G401 (cell line): Measurements from ENCODE around the gene RFNG. TPM values are rescaled to one million over a fixed set of nuclear protein-coding genes. Genes with fewer than 3 reads are reported as not detected.

Experiments used
- DNase-seq: peaks from one replicate; pipeline ENCODE4 v3.0.0-alpha.2; 2015; ENCODE audit warnings: low spot score
- in situ Hi-C: cut with HindIII; loops from 2 replicates; pipeline ENCODE4 v1.10.0; 2016; ENCODE audit warnings: low sequenced_read_pairs, mixed read lengths
- total RNA-seq: library from RNA; depleted of rRNA; stranded (reverse); fragments of >200 nt; shearing (Covaris generic); gene quantifications from 2 replicates; pipeline ENCODE4 v1.2.3, GENCODE V29; 2014

RFNG gene
- total RNA-seq, 1 experiment from 2014 or later: 41.5 TPM

DNA sequence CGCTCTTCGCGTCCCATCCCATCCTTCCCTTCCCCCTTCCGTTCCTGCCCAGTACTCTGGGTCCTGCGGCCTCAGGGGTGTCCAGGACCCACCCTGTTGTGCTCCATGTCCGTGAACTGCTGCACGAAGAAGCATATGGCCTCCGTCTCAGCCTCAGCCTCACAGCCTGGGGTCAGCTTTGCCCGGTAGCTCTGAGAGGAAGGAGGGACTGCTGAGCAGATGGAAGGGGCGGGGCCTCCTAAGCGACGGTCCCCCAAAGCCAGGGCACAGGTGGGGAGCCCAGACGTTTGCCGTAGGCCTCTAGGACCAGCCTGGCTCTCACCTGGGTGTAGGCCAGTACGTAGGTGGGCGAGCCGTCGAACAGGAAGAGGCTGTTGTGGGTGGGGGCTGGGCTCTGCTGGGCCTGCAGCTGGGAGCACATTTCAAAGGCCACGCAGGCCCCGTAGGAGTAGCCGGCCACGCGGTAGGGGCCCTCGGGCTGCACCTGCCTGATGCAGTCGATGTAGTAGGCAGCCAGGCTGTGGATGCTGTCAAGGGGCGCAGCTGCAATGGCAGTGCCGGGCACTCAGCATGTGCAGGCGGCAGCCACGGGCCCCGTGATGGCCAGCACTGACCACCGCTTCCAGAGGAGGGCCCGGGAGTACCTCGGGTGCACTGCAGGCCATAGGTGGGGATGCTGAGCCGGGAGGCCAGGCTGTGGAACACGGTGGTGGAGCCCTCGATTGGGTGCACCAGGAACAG lies 28.6 kb upstream of the RFNG start:
- in situ Hi-C loops: no loop called here
- DNase-seq: peak; percentile 49

DNA sequence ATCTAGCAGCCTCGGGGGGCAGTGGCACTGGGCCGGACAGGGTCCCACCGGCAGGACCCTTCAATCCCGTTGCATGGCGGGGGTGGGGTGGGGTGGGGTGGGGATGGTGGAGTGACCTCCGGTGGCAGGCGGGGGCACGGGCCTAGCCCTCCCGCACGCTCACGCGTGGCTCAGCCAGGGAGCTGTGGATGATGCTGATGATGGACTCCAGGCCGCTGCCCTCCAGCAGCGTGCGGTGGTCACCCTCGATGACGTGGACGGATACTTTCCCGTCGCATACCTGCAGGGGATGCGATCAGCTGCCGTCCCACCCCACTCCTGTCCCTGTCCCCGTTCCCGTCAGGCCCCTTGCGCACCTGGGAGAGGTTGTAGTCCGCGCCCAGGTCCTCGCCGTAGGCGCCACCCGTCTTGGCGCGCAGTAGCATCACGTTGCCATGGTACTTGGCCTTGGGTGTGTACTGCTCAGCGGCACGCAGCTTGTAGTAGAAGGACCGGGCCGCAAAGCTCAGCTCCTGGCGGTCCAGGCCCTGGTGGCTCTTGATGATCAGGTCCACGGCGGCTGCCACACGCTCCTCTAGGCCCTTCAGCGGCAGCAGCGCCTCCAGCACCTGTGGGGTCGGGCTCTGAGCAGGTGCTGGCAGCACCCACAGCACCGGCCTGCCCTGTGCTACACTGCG lies 27.5 kb upstream of the RFNG start:
- in situ Hi-C loops: no loop called here
- DNase-seq: no peak

DNA sequence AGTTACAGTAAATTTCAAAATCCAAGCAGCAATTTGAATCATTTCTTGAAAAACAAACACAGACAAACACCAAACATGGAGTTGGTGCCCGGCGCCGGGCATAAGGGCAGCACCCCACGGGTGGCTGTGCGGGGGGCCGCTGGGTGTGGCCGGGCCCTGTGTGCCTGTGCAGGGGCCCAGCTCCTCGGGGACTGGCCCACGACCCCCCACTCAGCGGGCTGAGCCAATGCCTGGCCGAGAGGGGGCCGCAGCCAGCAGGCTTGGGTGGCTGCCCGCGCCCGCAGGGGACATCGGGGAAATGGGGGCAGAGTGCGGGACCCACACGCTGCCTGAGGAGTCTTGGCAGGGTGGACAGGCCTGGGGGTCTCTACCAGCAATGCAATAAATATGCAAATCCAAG lies 26.8 kb upstream of the RFNG start:
- in situ Hi-C loops: no loop called here
- no peak for DNase-seq

DNA sequence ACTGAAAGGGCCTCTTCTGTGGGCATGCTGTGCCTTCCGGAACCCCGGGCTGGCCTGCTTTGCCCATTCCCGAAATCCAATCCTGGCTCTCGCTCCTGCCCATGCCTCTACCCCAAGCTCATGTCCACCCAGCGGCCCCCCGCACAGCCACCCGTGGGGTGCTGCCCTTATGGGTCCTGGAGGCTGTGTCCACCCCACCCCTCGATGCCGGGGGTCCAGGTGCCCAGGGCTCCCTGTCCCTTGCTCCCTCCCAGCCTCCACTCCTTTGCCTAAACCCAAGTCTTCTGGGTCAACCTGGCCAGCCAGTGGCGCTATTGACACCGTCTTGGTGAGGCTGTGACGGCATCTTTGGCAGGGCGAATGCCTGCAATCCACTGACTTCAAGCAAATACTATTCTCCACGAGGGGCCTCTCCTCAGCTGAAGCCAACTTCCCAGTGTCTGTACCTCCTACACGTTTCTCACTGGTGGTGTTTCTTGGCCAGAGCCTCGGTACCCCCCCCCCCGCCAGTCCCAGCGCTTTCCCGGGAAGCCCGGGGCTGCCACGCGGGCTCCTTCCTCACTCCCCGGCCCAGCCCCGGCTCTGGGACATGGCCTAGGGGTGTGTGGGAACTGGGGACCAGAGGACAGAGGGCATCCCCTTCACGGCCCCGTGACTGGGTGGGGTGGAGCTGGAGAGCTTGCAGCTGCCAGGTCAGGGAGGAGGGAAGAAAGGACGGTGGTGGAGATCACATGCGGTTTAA lies 26.2 kb upstream of the RFNG start:
- in situ Hi-C loops: no loop called here
- DNase-seq: peak; percentile 38

DNA sequence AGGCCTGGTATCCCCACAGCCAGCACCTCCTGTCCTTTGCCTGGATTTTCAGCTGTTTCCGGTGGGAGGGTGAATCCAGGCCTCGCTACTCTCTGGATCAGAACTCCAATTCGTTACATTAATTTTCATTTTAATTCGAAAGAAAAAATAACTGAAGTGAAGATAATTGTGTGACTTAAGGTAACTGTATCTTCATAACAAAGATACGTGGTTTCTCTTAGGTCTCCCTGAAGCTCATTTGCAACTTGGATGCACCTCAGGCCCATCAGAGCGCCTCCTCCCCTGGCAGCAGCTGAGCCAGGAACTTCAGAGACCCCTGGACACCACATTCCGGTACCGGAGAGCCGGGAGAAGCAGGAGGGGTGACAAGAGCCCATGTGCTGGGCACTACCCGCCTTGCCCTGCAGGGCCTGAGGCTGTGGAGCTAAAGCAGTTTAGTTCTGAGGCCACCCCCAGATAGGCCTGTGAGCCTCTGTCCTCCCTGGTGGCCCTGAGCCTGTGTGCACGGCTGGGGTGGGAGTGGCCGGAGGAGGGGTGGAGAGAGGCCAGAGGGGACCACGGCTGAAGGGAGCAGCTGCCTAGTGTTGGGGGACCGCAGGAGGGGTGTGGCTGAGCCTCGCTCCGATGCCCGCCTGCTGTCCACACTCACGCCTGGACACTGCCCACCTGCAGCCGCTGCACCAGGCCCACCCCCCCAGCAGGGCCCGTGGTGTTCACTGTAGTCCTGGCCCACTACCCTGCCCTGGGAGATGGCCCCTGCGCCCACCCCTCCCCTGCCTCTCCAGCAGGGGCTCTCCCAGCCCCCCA lies 25.4 kb upstream of the RFNG start:
- in situ Hi-C loops: no loop called here
- DNase-seq: no peak

DNA sequence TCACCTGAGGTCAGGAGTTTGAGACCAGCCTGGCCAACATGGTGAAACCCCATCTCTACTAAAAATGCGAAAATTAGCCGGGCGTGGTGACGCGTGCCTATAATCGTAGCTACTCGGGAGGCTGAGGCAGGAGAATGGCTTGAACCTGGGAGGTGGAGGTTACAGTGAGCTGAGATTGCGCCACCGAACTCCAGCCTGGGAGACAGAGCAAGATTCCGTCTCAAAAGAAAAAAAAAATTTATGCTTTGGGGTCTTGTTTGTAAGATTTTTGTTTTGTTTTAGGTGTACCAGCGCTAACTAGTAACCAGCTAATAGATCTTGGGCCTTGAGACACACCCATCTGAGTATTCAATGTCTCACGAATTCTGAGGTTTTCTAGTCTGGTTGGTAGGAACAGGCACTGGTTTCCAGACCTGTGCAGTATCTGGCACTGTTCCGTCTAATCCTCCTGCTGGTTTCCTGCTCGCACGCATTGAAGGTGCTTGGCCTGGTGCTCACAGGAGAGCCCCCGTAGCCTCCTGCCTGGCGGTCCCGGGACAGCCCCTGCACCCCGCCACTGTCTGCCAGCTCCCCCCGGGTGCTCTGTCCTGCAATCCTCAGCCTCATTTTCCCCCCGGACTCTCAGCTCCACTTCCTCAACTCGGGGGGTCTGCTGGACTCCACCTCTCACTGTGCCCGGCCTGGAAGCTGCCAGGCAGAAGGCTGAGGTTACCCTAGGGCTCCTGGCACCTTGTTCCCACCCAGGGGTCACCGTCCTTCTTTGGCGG lies 24.6 kb upstream of the RFNG start:
- DNase-seq: no peak
- in situ Hi-C loops: no loop called here

DNA sequence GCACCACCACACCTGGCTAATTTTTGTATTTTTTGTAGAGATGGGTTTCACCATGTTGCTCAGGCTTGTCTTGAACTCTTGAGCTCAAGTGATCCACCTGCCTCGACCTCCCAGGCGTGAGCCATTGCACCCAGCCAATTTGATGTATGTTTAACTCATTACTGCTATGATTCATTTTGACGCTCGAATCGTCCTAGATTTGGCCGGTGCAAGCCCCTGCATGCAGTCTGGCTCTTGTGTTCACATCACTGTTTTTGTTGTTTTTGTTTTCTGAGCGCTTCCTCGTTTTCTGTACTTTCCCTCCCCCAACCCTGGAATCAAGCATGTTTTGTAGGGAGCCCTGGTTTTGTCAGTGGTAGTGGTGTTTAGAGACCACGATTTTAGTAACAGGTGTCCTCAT lies 21.8 kb upstream of the RFNG start:
- in situ Hi-C loops: no loop called here
- no peak for DNase-seq

DNA sequence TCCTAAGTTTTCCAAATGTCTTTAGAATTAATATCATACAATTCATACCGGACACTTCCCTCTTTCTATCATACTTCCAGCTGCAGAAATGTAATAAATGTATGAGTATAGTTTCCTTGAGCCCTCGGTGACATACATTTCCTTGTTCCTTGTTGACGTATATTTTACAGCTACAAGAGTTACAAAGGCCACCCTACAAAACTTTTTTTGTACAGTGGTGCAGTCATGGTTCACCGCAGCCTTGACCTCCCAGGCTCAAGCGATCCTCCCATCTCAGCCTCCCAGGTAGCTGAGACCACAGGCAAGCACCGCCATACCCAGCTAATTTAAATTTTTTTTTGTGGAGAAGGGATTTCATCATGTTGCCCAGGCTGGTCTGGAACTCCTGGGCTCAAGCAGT lies 21.2 kb upstream of the RFNG start:
- in situ Hi-C loops: no loop called here
- no peak for DNase-seq

DNA sequence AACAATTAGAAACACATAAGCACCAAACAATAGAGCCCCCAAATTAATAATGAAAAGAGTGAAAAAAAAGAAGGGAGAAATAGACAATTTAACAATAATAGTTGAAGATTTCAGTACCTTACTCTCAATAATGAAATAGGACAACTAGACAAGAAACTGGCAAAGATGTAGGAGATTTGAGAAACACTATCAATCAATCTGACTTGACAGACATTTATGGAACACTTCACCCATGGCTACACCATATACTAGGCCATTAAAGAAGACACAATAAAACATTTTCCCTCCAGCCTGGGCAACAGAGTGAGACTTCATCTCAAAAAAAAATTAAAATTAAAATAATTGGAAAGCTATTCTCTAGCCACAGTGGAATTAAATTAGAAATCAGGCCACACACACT lies 19.0 kb upstream of the RFNG start:
- DNase-seq: no peak
- in situ Hi-C loops: no loop called here

DNA sequence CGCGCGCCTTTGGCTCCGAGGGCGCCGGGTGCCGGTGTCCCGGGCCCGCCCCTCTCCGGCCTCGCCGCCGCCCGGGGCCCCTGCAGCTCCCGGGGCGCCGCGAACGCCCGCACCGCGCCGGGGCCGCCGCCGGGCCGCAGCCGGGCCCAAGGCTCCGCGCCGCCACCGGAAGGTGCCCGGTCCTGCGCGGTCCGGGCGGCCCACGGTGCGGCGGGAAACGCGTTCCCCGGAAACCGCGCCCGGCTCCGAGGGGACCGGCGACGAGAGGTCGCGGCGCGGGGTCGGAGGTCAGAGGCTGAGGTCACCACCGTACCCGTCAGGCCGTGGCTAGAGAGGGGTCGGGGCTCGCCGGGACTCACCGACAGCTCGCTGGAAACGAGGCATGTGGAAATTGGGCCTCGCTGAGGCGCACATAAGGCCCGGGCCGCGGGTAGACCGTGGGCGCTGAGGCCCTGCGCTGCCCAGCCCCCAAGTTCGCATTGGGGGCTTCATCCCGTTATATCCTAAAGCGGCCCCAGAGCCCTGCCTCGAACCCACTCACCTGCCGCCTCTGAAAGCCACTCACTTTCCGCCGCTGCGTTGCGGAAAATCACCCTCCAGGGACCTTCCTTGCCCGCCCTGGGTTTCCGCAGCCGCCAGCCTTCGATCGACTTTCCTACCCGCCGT lies 14.2 kb upstream of the RFNG start, which contains the start of gene DUS1L:
Gene DUS1L (minus strand): TSS at position 167 of the 666 bp plus-strand sequence. CDS start 745 bp downstream, outside the sequence.
- in situ Hi-C loops: no loop called here
- peak; percentile 38 for DNase-seq

DNA sequence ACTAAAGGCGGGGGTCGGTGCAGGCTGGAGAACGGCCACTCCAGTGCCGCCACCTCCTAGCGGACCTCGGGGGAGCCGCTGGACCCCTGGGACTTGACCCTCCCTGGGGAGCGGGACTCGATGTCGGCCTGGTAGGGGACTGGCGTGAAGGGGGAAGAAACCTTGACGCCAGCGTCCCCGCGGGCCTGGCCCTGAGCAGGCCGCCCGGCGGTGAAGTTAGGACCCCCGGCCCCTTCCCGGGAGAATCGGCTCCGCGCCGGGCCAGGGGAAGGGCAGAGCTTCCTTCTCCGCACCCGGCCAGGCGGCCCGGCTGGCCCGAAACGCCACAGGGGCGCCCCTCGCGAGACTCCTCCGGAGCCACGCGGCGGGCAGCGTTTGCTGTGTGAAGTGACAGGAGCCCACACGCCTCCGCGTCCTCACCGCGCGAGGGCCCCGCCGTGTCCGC lies 13.6 kb upstream of the RFNG start:
- DNase-seq: no peak
- in situ Hi-C loops: no loop called here

DNA sequence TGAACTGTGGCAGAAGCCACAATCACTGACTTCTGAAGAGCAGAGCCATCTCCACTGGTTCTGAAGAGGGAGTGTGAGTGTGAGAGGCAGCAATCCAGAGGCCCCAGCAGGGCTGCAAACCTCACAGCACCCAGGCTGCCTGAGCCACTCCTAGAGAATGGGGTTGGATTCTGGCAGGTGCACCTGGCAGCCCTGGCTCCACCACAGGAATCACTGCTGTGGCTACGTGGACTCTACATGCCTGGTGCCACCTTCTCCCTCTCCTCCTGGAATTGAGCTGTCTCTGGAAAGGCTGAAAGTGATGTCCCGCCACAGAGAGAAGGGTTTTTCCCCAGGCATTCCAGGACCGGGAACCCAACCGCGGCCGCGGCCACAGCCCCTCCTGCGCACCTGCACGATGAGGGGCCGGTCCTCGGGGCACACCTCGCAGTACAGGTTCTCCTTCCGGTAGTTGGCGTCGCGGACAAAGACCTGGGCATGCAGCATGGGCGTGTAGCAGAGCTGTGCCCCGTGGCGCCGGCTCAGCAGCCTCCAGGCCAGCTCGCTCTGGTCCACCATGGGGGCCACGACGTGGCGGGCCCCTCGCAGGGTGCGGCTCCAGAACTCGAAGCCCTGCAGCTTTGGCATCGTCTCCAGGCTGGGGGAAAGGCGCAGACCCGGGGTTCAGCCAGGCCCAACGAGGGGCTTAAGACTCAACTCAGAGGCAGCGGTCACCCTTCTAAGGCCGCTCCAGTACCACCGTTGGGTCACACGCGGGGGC lies 13.0 kb upstream of the RFNG start:
- in situ Hi-C loops: no loop called here
- no peak for DNase-seq

DNA sequence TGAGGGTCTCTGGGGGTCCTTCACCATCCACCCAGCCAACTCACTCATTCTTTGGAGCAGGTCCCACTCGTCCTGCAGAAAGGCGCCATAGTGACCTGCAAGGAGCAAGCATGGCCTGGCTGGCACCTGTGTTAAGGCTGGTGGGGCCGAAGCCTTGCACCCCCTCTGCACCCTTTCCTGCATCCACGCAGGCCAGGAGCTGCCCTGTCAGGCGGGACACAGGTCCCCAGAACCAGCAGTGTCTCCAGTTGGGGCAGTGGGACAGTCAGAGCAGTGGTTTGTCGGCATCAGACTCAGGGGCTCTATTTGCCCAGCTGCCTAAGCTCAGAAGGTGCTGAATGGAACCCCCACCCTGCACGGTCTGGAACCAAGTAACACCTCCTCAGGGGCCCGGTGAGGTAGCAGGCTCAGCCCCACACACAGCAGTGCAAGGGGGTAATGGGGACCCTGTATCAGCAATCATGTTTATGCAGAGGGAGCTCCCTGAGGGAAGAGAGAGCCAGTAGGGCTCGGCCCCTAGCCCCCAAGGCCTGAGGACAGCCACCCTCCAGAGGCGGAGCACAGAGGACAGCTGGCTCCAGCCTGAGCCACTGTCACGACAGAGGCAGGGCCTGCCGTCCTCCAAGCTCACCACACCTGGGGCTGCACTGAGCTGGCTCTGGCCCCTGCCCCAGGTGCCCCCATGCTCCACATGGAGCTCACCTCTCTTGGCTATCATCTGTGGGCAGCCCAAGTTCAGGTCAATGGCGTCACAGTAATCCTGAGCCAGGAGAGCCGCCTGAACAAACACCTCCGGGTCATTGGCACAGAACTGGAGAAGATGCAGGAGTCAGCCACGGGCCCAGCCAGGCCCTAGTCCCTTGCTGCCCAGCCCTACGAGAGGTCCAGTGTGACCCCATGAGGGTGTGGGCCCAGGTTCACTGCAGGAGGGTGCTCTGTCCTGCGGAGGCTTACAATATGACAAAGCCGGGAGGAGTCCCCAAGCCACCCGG lies 12.1 kb upstream of the RFNG start:
- in situ Hi-C loops: no loop called here
- no peak for DNase-seq

DNA sequence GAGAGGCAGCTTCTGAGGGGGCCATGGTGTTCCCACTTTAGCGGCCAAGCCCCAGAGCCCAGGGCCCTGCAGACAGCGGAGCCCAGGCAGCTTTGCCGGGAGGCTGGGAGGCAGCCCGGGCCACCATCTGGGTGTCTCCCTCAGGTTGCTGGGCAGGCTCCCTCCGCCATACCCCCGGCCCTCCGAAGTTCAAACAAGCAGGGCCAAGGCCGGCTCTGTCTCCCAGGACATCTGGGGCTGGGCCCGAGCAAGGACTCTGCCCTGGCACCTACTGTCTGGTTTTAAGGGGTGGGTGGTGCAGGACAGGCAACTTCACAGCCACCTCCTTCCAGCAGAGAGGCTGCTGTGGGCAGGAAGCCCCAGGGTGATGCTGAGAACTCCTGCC lies 11.4 kb upstream of the RFNG start:
- DNase-seq: no peak
- in situ Hi-C loops: no loop called here

DNA sequence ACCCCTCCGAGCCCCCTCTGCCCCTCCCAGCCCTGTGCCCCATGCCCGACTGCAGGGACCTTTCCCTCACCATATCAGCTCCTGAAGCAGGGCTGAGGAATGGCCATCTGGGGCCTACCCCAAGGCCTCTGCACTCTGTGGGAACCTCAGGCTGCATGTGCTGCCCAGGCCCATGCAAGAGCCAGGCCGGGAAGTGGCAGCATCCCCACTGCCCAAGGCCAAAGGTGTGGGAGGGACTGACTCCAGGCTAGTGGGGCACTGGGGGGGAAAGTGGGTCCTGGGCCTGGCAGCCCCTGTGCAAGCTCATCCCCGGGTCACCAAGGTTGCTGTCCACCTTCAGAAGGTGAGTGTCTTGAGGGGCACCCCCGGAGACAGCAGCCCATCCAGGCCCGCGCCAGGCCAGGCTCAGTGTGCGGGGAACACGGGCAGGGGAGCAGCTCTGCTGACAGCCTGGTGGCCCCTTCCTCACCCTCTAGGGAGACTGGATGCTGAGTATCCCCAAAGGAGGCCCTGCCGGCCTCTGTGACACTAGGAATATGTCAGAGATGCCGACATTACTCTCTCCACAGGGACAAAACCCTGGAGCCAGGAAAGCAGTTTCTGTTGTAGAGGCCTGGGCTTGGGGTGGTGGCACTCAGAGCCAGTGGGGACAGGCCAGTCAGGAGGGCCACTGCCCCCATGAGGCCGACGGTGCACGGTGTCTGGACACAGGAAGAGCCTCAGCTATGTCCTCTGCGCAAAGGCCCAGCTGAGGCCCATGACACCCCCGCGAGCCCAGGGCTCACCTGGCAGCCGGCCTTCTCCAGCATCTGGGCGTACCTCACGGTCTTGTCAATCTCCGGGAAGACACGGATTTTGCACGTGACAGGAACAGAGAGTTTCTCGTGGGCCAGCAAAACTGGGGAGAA lies 10.7 kb upstream of the RFNG start:
- DNase-seq: no peak
- in situ Hi-C loops: no loop called here
